HG03060 (cell line): Measurements from ENCODE around the gene CRY2.
"Not testable (repeated sequence)": the region's sequence is repeated elsewhere in the genome, so short reads cannot be mapped to it uniquely, and the experiment has no call there.

Experiments
- ATAC-seq: cut with Tn5 transposase; IDR thresholded peaks from one replicate; pipeline ENCODE4 v1.9.1; 2021; ENCODE audit warnings: low read depth, moderate number of reproducible peaks; ENCODE audit not compliant: unreplicated experiment

Gene CRY2

GRCh38 chr11:45896422-45896984 is 49.2 kb downstream of the CRY2 start:
- no peak for ATAC-seq

- ATAC-seq: no peak
These were observed 50.3 kb downstream of the CRY2 start for GRCh38 chr11:45897556-45897955.

- ATAC-seq: no peak
These were observed 51.8 kb downstream of the CRY2 start for GRCh38 chr11:45899086-45899447.

GRCh38 chr11:45899448-45900174 is 52.3 kb downstream of the CRY2 start:
- no peak for ATAC-seq

- not testable (repeated sequence) for ATAC-seq
These were observed 53.0 kb downstream of the CRY2 start for GRCh38 chr11:45900175-45900800.

- ATAC-seq: no peak
These were observed 53.8 kb downstream of the CRY2 start for GRCh38 chr11:45900916-45901617.

GRCh38 chr11:45901626-45902025 is 54.4 kb downstream of the CRY2 start:
- no peak for ATAC-seq

GRCh38 chr11:45902452-45903380 is 55.4 kb downstream of the CRY2 start:
- ATAC-seq: no peak

GRCh38 chr11:45904309-45904915 is 57.1 kb downstream of the CRY2 start:
- no peak for ATAC-seq

- ATAC-seq: no peak
These were observed 57.8 kb downstream of the CRY2 start for GRCh38 chr11:45905095-45905494.

- not testable (repeated sequence) for ATAC-seq
These were observed 58.3 kb downstream of the CRY2 start for GRCh38 chr11:45905576-45905975.

GRCh38 chr11:45906096-45906682 is 58.9 kb downstream of the CRY2 start:
- no peak for ATAC-seq

GRCh38 chr11:45906965-45907611 is 59.8 kb downstream of the CRY2 start, which contains the start of gene FREY1:
Gene FREY1 (minus strand): TSS chr11:45907271. CDS start chr11:45907245, 26 bp downstream.
- ATAC-seq: no peak

GRCh38 chr11:45907911-45908370 is 60.7 kb downstream of the CRY2 start:
- no peak for ATAC-seq

GRCh38 chr11:45909594-45910475 is 62.6 kb downstream of the CRY2 start:
- ATAC-seq: no peak

GRCh38 chr11:45910623-45911022 is 63.3 kb downstream of the CRY2 start:
- ATAC-seq: no peak

- ATAC-seq: no peak
These were observed 66.2 kb downstream of the CRY2 start for GRCh38 chr11:45913514-45913913.
